HG03469 (cell line): ENCODE results near the gene ADAMTS17.

Experiments
- ATAC-seq: cut with Tn5 transposase; IDR thresholded peaks from one replicate; pipeline ENCODE4 v1.9.1; 2021; ENCODE audit warnings: mild to moderate bottlenecking, moderate library complexity, moderate number of reproducible peaks; ENCODE audit not compliant: unreplicated experiment

ADAMTS17 gene

DNA sequence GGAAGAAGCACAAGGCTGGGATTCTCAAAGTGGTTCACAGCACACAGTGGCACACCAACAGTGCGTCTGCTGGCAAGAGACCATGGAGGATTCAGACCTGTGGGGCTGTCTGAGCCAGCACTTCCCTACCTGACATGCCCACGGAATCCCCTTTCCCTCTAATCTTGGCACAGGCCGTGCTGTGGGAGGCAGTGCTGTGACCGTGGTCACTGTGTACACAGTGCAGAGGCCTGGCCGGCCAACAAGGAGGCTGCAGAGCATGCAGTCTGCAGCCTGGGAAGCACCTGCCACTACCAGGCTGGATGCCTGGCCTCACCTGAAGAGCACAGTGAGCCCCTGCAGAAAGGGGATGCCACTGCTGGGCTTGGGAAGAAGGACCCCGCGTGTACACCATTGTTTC is 307.6 kb downstream of the ADAMTS17 start:
- no peak for ATAC-seq

DNA sequence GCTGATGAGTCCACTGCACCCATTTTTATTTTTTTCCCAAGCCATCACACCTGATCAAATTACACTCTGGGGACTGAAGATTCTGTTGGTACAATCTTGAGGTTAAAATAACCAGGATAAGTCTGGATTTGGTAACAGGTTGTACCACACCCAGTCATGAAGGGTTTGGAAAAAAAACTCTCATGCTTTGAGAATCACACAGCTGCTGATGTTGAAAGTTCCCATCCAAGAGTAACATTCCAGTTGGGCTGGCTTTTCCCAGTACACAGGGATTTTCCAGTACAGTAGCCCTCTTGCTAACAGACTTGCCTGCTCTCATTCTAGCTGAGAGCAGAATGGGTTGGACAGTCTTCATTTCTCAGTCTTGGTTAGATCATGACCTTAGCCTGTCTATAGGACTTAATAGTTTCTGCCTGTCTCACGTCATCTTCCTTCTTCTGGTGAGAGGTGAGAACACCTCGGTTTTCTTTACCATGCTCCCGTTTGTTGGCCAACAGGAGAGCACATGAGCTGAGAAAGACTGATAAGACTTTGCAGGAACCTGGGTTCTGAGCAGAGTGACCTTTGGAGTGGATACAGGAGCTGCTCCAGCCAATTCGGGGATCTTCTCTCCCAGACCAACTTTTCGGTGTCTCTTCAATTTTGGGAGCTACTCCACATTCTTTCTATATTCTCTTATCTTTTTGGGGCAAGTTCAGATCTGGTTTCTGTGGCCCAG is 308.5 kb downstream of the ADAMTS17 start:
- no peak for ATAC-seq

DNA sequence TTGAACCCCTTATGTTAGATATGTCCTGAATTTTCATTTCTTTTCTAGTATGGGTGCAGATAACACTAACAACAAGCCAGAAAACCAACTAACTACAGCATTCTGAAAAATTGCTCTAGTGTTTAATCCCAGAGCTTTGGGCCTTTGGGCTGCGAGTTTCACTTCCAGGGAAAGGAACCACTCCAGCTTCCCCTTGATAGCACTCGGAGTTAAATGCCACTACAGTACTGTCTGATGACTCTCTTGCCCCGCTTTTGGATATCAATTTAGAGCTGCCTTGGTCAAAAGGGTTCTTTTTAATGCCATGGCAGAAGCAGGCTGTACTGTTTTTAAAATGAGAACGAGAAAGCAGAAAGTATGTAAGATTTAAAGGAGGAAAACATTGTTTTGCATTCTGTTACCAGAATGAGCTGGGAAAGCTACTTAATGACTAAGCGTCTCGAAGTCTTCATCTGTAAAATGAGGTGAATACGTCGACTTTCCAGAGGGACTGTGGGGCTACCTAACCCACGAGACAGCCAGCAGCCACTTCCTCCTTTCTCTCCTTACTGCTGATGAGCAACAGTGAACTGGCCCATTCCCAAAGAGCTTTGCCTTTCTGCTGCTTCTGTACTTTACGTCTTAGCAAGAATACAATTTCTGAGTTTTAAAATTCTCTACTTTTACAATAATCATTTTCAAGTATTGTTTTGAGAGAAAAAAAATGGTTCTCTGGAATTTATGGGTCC is 309.3 kb downstream of the ADAMTS17 start:
- no peak for ATAC-seq

DNA sequence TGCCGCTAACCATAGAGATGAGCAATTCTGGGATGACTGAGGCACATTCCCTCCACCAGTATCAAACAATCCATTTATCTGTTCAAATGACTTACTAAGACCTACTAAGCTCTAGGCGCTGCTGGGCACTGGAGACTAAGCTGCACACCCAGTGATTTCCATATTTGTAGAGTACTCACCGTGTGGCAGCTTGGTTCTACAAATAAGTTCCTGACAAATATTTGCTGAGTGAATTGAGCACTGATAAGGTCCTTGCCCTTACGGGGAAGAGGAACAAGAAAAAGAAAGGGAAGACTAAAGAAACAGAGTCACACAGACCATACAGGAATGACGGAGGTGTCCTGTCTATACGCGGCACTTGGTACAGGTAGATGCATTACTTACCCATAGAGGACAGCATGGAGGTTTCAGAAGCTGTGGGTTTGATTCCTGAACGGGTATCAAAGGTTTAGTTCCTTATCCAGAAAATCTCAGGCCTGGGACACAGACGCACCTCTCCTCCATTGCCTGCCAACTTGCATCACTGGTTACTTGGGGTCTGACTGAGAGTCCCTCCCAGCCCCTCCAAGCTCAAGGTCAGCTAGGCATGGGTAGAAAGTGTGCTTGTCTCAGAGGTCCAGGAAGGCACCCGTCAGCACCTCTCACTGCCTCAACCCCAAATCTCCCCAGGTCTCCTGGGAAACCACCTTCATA is 310.0 kb downstream of the ADAMTS17 start:
- ATAC-seq = no peak

DNA sequence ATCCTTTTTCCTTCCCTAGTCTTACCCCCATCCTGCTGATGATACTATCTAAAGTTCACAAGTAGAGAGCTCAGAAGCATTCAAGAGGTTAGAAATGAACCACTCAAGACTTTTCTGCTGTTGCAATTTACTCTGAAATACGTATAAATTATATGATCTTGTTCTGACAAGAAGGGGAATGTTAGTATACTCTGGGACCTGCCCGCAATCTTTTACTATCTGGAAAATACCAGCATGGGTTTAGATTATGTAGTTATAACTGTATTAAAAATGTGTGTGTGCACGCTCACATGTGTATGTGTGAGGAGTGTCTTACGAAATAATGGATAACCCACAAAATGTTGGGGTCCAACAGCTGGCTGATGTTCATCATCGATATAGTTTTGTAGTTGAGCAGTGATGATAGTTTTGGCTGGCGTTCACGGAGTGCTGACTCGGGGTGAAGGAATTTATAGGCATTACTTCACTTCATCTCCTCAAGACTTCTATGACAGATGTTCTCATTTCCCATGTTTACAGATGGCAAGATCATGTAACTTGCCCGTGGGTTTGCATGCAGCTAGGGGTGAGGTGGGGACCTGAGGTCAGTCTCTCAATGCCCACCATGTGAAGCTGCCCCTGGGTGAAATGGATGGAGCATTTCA is 311.1 kb downstream of the ADAMTS17 start:
- ATAC-seq = no peak

DNA sequence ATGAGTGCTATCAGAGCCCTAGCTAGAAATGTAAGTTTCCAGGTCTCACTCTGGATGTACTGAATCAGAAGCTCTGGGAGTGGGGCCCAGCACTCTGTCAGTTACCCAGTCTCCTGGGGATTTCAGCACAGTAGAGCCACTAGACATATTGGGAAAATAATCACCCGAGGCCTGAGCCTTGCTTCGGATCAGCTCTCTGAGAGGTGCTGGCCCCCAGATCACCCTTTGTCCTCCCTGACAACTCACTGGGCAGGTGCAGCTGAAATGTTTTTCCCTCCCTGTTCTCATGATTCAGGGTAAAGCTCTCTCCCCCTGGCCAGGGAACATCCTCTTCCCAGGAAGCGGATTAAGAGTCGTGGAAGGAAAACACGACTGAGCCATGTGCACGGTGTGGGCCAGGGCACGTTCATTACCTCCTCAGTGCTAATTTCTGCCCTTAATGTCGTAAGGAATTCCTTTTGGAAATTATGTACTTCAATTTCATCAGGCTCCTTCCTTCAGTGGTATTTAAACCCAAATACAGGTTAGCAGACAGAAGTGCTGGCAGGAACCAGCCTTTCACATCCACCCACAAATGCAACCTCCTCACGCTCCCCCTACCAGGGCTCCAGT is 311.8 kb downstream of the ADAMTS17 start:
- no peak for ATAC-seq

DNA sequence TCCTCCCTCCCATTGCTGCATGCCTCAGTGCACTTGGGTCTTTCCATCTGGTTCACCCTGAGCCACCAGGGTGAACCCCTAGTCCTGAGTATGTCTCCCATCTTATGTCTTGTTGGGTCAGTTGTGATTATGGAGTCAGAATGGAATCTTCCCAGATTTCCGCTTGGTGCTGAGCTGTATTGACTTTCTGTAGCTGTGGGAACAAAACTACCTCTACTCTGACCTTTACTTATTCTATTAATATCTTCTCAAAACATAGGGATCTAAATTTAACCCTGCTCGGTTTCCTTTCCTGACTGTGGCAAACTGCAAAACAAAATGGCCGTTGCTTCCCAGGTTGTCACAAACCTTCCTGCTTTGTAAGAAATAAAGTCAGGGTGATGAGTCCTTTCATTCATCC is 312.7 kb downstream of the ADAMTS17 start:
- ATAC-seq = no peak

DNA sequence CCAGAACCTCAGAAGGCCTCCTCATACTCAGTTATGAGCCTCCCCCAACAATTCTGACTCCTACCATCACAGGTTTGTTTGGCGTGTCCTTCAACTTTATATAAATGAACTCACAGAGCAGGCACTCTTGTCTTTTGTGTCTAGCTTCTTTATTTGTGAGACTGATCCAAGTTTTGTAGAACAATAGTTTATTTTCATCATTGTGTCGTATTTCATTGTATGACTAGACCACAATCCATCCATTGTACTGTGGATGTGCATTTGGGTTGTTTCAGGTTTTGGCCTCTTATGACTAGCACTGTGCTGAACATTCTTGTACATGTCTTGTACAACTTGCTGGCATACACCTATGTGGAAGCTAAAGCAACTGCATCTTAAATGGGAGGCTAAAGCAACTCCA is 315.7 kb downstream of the ADAMTS17 start:
- no peak for ATAC-seq

DNA sequence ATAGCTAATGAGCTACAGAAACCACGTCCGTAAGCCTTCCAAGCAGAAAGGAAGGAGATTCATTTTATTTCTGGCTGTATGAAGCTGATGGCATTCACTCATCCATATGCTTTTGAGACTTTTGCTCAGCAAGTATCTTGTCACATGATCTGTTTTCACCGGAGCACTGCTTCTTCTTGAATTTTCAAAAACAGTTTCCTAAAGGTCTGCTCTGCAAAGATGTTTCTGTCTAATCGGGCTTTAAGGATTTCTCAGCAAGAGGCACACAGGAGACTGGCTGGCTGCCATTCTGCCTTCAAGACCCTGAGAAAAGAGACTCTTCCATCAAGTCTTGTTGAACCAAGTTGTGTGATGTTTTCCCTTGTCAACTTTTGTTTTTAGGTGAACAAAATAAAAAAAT is 319.0 kb downstream of the ADAMTS17 start:
- ATAC-seq = no peak

DNA sequence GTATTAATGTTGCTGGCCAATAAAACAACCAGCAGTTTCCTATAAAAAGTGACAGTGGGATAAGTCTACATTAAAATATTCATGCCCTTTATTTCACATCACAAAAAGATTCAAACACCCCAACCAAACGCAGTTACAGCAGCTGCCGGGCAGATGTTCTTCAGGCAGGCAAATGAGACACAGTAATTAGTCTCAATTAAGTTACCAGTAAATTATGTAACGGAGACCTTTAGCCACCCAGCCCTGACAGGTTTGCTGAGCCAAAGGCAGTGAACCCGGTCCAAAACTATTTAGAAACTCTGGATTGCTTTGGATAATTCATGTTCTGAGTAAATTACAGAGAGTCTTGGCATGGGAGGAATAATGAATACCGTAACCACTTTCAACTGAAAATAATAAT is 319.4 kb downstream of the ADAMTS17 start:
- no peak for ATAC-seq

DNA sequence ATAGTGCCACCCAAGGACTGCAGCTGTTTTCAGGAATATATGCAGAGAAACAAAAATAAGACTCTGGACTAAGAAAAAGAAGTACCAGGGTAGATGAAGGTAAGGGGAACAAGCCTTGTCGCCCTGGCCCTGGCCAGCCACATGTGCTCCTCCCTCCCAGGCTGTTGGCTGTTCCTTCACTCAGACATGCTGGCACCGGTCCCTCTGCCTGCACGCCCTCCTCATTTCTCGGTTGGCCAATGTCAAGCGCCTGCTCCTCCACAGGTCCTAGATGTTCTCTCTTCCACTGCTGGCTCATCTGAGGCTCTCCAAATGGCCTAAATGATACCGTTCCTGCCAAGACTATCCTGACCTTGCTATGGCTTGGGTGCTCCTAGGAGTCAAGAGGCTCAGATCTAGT is 320.1 kb downstream of the ADAMTS17 start:
- ATAC-seq = no peak

DNA sequence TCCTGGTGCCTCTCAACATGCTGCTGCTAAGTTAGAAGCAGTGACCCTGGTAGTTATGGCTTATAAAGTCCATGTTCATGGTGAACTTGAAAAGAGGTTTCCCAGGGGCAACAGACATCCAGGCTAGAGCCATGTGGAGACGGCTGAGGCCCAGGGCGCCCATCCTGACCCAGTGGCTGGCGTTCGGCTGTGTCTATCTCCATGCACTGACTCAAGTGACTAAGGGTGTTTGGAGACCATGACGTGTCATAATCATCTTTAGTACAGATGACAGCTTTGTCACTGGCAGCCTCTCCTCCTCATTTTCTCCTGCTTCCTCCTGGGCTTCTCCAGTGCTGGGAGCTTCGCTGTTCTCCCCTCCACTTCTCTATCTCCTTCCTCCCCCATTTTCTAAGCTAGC is 321.2 kb downstream of the ADAMTS17 start:
- ATAC-seq = no peak

DNA sequence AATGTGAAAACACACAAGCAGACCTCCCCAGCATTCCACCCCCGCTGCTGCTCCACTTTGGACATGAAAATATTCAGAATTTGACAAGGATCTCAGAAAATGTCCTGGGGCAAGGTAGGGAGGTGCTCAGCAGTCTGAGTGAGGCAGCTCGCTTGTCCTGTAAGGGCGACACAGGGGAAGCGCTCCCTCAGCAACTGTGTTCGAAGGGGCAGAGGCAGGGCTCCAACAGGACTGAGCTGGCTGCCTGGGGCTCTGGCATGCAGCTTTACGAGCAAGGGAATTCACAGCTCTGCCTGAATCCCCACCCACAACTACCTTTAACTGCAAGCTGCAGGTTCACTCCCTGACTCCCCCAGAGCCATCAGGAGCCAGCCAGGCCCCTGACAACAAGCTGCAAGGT is 321.6 kb downstream of the ADAMTS17 start:
- ATAC-seq = no peak

DNA sequence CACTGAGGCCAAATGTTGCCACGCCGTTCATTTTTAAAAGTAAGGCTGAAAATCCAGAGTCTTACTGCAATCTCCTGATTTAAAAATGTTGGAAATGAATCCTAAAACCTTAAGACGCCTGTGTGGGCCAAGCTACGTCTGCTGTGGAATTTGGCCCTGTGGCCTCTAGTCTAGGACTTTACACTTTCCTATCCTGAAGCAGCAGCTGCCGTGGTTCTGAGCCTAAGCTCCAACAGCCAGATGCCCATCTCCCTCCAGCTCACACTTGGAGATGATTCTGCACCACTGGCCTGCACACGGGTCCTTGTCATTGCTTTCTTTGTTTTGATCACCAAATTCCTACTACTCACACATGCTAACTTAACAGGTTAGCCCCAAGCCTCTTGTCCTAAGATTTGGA is 322.2 kb downstream of the ADAMTS17 start:
- no peak for ATAC-seq

DNA sequence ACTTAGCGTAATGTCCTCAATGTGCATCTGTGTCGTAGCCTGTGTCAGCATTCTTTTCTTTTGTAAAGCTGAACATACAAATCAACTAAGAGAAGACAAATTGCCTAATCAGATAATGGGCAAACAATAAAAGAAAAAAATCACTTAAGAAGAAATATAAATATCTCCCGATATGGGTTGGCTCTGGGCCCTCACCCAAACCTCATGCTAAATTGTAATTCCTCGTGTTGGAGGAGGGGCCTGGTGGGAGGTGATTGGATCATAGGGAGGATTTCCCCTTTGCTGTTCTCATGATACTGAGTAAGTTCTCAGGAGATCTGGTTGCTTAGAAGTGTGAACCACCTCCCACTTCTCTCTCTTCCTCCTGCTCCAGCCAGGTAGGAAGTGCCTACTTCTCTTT is 323.6 kb downstream of the ADAMTS17 start:
- no peak for ATAC-seq

DNA sequence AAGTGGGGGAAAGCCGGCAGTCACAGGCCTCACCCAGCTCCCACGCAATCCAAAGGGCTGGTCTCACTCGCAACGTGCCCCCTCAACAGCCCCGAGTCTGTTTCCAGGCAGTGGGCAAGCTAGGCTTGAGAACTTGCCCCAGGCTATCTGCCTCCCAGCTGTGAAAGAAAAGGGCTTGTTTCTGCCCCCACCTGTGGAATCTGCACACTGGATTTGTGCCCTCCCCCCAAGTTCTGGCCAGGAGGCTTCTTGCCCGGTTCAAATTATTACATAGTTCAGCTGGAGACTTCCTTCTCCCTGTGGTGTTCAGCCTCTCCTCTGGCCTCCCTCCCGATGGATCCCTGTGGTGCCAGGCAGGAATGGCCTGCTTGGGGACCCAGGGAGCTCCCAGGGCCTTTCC is 324.6 kb downstream of the ADAMTS17 start:
- no peak for ATAC-seq

DNA sequence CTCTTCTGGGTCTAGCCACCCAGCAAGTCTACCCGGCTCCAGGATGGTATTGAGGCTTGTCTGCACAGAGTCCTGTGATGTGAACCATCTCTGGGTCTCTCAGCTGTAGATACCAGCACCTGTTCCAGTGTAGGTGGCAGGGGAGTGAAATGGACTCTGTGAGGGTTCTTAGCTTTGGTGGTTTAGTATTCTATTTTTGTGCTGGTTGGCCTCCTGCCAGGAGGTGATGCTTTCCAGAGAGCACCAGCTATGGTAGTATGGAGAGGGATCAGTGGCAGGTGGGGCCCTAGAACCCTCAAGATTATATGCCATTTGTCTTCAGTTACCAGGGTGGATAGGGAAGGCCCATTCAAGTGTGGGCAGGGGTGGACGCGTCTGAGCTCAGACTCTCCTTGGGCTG is 325.1 kb downstream of the ADAMTS17 start:
- ATAC-seq = no peak

DNA sequence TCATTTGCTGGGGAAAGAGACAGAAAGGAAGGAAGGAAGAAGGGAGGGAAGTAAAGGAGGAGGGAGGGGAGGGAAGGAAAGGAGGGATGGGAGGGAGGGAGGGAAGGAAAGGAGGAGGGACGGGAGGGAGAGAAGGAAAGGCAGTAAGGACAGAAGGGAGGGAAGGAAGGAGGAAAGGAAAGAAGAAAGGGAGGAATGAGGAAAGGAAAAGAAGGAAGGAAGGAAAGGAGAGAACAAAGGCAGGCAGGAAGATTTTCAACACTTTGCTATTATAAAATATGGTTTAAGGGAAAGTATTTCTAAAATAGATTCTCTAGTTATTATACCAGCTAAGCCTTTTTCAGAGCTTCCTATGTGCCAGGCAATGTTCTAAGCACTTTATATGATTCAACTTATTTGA is 330.5 kb downstream of the ADAMTS17 start:
- ATAC-seq = no peak

DNA sequence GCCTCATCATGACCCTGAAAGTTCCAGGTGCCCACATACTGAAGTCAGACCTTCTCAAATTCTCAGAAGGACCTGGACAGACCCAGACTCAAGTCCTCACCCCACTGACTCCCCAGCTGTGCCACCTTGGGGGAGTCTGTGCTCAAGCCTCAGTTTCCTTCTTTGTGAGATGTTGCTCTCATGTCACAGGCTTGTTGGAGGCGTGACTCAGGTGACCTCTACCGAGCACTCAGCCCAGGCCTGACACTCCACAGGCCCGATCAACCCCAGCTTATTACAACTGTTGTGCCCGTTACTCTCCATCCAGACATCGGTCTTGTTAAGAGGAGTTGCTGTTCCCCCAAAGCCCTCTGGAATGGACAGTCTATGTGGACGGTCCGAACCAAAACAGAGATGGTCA is 332.4 kb downstream of the ADAMTS17 start:
- no peak for ATAC-seq

DNA sequence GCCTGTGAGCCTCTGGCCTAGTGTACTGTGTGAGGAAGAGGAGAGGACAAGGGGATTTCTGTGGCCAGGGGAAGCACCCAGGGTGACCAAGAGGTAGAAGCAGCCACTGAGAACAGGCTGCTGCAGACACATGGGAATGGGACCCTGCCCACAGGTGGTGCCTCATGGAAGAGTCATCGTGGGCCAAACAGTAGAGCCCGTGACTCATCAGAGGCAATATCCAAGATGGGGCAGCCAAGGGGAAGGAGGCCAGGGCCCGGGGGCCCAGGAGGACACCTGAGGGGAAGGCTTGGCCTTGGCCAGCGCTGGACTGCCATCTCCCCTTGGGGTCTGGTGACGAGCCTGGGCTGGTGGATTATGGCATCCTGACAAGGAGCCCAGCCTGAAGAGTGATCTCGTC is 333.5 kb downstream of the ADAMTS17 start:
- ATAC-seq = no peak

DNA sequence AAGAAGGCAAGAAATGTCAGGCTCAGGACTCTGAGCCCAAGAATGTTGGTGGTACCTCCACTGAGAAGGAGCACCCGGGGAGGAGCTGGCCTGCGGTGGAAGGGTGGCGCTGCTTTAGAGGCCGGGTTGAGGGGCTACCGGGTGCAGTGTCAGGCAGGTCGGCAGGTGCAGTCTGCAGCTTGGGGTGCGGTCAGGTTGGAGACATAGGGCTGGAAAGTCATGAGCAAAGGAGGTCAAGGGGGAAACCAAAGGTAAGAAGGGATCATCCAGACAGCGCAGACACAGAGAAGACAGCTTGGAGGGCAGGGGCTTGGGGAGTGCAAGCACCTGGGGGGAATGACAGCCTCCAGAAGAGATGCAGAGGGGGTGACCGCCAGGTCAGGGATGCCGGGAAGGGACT is 334.2 kb downstream of the ADAMTS17 start:
- no peak for ATAC-seq
